ENCODE measurements around the gene DRC3.

Gene DRC3

GRCh38 chr17:17970699-17971430 is 1.8 kb upstream of the DRC3 start:
- no peak for DNase-seq

DNA sequence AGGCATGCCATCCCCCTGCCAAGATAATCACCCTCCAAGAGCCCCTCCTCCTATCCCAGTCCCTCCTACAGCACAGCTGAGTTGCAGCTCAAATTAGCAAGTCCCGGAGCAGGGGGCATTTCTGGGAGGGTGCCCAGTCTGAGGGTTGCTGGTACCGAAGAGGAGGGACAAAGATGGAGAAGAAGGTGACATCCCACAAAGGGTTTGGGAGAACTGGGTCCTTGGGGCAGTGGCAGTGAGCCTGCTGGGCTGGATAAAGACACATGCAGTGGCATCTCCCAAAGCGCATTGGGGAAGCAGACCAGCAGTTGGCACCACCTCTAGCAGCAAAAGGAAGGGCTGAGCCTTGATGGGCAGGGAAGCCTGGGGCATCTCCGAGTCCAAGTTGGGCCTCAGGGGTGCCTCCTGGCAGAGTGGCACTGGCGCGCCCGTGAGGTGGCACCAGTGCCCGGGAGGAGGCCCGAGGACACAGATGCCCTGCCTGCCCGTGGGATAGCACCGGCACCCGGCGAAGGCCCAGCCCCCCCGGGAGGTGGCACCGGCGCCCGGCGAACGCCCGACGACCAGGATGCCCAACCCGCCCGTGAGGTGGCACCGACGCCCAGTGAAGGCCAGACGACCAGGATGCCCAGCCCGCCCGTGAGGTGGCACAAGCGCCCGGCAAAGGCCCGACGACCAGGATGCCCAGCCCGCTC is 1.1 kb upstream of the DRC3 start:
- DNase-seq, result peak; percentile 20

- DNase-seq, result no peak
Observed at GRCh38 chr17:17972952-17973254, 241 bp downstream of the DRC3 start.

GRCh38 chr17:17975436-17975835 is 2.8 kb downstream of the DRC3 start:
- no peak for DNase-seq

GRCh38 chr17:17976931-17977570 is 4.4 kb downstream of the DRC3 start:
- no peak for DNase-seq

DNA sequence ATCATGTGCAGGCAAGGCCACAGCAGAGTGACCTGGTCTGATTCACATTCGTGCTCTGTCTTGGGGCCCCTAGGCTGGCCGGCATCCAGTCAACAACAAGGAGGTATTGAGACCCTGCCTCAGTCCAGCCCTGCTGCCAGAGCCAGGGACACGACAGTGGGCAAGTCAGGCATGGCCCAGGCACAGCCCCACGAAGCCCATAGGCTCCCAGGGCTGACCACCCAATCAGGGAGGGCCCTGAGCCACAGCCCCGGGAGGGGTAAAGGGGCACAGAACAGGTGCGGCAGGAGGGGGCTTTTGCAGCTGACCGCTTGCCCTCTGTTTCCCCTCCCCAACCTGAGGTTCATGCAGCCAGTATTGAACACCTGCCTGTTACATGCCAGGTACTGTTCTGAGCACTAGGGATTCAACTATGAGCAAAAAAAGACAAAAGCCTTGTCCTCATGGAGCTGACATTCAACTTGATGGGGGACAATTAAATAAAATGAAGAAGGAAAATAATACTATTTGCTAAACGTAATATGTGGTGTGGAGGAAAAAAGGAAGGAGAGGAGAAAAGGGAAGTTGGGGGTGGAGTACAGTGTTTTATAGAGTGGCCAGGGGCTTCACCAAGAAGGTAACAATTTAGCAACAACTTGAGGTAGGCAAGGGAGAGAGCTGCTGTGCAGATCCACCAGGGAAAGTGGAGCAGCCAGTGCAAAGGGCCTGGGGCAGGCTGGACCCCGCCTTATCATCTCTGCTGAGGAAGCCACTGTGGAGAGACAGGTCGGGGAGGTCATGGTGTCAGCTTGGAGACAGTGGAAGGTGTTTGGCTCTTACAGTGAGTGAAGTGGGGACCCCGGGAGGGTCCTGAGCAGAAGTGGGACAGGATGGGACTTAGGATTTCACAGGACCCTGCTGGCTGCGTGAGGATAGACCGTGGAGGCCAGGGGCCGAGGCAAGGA is 6.1 kb downstream of the DRC3 start:
- DNase-seq, result no peak

DNA sequence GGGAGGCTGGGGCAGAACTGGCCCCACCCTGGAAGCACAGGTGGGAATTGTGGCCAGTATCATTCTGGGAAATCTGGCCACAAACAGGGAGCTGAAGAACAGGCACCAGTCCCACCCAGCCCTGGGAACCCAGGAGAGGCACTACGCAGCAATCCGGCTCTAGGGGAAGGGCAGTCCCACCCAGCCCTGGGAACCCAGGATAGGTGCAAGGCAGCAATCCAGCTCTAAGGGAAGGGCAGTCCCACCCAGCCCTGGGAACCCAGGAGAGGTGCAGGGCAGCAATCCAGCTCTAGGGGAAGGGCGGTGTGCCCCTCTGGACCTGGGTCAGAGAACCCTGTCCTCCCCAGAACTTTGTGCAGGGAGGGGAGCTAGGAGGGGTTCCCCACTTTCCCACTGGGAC is 7.1 kb downstream of the DRC3 start:
- DNase-seq, result no peak

DNA sequence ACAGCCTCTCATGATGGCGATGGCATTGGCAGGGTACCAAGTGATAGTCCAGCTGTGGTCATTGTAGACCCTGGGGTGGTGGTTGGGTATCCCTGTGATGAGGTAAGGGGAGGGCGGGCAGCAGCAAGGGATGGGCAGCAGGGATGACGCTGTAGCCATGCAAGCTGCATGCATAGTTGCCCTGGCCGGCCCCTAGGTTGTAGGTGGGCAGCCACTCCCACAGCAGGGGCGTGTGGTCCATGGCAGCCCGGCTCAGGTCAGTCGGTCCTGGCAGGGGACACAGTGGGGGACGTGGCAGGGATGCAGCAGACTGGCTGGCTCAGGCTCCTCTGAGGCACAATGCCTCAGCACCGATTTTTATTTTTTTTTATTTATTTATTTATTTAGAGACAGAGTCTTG is 8.7 kb downstream of the DRC3 start:
- no peak for DNase-seq

DNA sequence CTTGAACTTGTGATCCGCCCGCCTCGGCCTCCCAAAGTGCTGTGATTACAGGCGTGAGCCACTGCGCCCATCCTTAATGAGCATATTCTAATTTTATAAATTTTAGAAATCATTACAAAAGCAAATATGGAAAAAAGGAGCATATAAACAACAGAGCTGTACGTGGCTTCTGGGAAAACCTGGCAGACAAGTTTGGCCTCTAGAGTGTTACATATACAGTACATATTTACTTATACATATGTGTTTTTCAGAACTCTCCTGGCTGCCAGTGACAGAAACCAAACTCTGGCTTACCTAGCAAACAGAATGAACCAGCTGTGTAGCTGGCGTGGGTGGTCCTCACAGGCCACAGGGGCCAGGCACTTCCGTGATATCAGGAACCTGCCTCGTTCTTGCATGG is 10.1 kb downstream of the DRC3 start:
- no peak for DNase-seq

DNA sequence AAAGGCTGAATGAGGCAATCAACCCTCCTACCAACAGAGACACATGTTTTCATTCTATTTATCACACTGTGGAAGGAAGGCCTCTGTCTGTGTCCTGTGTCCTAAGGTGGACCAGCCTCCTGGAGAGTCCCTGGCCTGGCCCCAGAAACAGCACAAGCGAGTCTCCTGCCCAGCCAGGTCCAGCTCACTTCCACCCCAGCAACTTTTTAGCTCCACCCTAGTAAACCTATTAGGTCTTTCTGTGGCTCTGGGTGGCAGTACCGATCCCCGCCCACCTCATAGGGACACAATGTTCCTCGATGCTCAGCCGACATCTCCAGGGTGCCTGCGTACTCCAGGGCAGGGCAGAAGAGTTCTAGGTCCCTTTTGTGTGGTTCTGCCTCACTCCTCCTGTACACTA is 10.7 kb downstream of the DRC3 start:
- DNase-seq, result no peak

DNA sequence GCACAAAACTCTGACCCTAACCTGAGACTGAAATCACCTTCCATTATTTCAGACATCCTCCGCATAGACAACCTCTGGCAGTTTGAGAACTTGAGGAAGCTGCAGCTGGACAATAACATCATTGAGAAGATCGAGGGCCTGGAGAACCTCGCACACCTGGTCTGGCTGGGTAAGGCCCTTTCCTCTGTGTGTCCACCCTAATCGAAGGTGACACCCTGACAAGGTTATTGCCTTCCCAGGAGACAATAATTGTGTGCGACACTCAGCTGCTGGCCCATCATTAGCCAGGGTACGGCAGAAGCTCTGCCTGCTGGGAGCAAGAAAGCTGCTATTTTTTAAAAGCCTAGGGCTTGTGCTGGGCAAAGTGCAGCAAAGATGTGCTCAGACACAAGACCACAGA is 11.1 kb downstream of the DRC3 start:
- no peak for DNase-seq

DNA sequence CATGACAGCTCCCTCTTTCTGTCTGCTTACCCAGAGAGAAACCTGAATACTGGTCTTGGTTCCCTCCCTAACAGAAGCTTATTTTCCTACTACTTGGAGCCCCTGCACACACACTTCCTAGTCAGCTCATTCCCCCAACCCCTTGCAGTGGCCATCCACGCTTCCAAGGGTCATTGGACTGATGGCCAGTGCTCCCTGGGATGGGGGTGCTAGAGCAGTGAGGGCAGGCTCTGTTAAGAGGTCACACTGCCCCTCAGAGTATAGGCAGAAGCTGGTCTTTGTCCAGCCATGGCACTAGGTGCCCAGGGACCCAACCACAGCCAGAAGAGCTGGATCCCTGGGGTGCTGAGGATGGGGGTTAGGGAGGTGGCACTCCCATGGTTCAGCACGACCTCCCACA is 12.5 kb downstream of the DRC3 start:
- no peak for DNase-seq

DNA sequence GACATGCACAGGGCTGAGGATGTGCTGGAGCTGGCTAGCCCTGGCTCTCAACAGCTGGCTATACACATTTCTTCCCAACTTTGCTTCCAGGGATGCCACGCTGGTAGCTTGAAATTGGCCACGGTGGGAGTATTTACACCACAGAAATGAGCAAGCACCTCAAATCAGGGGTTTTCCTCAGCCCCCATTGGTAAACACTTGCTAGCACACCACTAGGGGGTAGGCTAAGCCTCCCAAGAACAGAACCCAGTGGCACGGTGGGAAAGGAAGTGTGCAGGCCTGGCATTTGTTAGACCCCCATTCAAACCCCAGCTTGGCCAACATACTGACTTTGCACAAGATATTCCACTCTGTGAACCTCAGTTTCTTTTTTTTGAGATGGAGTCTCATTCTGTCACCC is 12.9 kb downstream of the DRC3 start:
- no peak for DNase-seq

GRCh38 chr17:17987187-17987896 is 14.7 kb downstream of the DRC3 start:
- DNase-seq, result no peak

GRCh38 chr17:17987901-17988300 is 15.2 kb downstream of the DRC3 start:
- no peak for DNase-seq

GRCh38 chr17:17988427-17988945 is 15.8 kb downstream of the DRC3 start:
- DNase-seq, result no peak

DNA sequence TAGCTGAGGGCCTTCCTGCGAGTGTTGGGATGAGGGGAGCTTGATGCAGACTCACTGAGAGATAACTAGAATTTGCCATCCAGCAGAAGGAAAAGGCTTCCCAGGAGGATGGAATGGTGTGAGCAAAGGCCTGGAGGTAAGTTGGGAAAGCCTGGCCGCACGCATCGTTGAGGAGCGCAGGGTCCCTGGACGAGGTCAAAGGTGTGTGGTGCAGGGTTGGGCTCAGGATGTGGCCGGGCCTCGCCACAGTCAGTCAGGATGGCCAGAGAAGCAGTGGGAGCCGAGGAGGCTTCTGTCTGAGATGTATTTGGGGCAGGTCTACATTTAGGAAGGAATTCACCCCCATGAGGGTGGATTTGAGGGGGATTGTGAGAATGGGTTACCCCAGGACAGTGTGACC is 16.4 kb downstream of the DRC3 start:
- no peak for DNase-seq

DNA sequence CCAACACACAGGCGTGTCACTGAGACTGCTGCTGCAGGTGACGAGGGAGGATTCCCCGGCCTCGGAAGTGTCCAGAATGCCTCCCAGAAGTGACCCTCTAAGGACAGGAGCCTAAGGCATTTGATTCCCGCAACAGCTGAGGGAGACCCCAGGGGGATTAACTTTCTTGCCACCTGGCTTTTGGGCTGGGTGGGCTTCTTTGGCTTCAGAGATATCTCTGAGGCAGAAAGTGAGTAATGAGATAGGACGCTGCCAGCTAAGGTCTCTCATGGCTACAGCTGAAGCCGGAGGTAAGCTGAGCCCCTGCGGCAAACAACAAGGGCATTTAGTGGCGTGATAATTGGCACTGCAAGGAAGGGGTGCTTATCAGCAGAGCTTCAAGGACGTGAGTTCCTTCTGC is 17.0 kb downstream of the DRC3 start:
- no peak for DNase-seq

DNA sequence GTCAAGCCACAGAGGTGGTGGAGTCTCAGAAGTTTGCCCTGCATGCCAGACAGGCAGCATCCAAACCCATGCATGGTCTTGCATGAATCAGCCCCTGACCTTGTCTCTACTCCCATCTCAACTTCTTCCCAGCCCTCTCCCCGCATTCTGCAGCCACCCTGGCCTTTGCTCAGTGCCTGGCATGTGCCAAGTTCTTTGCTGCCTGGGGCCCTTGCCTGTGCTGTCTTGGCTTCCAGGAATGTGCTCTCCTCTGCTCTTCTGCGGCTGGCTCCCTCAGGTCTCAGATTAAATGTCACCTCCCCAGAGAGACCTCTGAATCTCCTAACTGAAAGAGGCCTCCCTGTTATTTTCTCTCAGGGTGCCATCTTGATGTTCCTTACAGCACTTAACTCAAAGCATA is 17.6 kb downstream of the DRC3 start:
- DNase-seq, result no peak

DNA sequence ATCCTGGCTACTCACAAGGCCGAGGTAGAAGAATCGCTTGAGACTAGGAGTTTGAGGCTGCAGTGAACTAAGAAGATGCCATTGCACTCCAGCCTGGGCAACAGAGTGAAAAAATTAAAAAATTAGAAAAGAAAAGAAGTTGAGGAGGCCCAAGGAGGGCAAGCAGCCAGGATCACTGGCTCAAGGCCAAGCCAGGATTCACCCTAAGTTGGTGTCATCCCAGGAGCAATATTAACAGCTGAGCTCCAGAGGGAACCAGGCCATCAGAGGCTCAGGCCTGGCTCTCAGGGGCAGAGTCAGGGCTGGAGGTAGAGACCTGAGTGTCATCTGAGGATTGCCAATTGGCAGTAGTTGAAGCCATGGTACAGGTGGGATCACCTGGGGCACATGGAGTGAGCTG is 20.7 kb downstream of the DRC3 start:
- DNase-seq, result no peak

DNA sequence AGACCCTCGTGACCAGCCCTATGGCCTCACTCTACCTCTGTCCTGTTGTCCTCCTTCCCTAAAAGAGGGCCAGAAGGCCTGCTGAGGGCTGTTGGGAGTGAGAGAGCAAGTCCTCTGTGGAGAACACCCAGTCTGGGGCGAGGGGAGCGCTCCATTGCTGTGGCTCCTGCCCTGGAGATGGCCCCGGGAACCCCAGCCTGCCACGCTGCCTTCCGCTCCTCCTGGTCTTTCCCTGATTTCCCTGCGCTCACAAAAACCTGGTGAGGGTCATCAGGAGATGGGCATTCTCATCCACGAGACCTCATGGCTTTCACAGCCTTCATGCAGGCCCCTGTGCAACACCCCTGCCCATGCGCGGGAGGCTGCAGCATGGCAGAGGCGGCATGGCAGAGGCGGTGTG is 21.2 kb downstream of the DRC3 start:
- DNase-seq, result no peak
